ENCODE results near the gene HNRNPH2. TPM values are rescaled to one million over a fixed set of nuclear protein-coding genes. Genes with fewer than 3 reads are reported as not detected.
A peak's percentile ranks its signal among the peaks of the same experiment; 100 is the strongest.

The HNRNPH2 gene
- total and polyA plus RNA-seq, 9 of the 15 experiments (the other 6 are each of a cell fraction or from before 2014, with no cell fraction given) = 40.0 to 130 (median 60.3) TPM

DNA sequence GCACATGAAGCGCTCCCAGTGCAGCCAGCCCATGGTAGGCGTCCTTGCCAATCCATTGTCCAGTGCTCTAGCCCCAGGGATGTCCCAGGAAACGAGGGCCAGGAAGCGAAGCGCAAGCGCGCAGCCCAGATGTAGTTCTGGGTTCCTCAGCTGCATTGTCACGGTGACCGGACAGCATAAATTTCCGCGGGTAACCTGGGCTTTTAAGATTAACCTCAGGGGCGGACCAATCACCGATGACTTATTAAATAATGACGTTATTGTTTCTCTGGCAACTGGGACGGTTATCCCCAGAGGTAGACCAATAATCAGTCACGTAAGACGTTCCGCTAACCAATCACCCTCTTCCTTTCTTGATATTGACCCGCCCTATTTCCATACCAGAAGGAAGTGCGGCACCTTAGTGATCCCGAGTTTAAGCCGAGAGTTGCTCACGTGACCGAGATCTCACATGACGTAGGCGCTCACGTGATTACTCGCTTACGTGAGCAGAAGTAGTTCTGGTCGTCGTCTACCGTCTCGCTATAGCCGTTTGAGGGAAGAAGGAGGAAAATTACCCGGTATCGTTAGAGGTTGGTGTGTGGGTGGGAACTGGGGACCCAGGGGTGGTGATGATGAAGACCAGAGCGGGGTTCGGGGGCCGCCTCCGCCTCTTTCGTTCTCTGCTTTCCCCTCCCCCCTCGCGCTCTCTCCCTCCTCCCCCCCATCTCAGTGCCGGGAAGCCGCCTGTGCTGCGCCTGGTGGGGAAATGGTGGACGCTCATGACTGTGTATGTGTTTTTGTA lies at the start of gene HNRNPH2, which contains the start of gene GLA (continued):
- TF ChIP-seq FOXP1 (CRISPR knock-in tag; IDR thresholded peaks at IDR 0.05) (no peak), ZNF668 (CRISPR knock-in tag; IDR thresholded peaks at IDR 0.05) (no peak), KDM5B (IDR thresholded peaks at IDR 0.05; ENCODE audit: insufficient replicate concordance, low read depth, low read length) (peak; percentile 81), HEY1 (CRISPR knock-in tag; IDR thresholded peaks at IDR 0.05; ENCODE audit: borderline replicate concordance) (no peak), ARNT (IDR thresholded peaks at IDR 0.05) (peak; percentile 77 to 83; a peak in 3 of 4 replicates), PHTF2 (CRISPR knock-in tag; IDR thresholded peaks at IDR 0.05) (no peak), MEF2A (IDR thresholded peaks at IDR 0.05; ENCODE audit: control insufficient read depth, low read depth, low read length) (no peak), TAF9B (IDR thresholded peaks at IDR 0.05; ENCODE audit: partially characterized antibody) (peak; percentile 83), XRCC5 (IDR thresholded peaks at IDR 0.05; ENCODE audit: low read depth, low read length) (no peak), PHB (CRISPR knock-in tag; IDR thresholded peaks at IDR 0.05) (no peak), PRMT5 (CRISPR knock-in tag; IDR thresholded peaks at IDR 0.05) (no peak), TEAD4 (IDR thresholded peaks at IDR 0.05; ENCODE audit: low read length) (peak; percentile 42; the same call in 1 of the 2 replicates), TEAD4 (CRISPR knock-in tag; IDR thresholded peaks at IDR 0.05; ENCODE audit: borderline replicate concordance) (no peak)
- TF ChIP-seq, protein P1, sequence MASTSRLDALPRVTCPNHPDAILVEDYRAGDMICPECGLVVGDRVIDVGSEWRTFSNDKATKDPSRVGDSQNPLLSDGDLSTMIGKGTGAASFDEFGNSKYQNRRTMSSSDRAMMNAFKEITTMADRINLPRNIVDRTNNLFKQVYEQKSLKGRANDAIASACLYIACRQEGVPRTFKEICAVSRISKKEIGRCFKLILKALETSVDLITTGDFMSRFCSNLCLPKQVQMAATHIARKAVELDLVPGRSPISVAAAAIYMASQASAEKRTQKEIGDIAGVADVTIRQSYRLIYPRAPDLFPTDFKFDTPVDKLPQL (IDR thresholded peaks at IDR 0.05; ENCODE audit: extremely low read depth, insufficient read length) = no peak
- TF ChIP-seq, protein P2, sequence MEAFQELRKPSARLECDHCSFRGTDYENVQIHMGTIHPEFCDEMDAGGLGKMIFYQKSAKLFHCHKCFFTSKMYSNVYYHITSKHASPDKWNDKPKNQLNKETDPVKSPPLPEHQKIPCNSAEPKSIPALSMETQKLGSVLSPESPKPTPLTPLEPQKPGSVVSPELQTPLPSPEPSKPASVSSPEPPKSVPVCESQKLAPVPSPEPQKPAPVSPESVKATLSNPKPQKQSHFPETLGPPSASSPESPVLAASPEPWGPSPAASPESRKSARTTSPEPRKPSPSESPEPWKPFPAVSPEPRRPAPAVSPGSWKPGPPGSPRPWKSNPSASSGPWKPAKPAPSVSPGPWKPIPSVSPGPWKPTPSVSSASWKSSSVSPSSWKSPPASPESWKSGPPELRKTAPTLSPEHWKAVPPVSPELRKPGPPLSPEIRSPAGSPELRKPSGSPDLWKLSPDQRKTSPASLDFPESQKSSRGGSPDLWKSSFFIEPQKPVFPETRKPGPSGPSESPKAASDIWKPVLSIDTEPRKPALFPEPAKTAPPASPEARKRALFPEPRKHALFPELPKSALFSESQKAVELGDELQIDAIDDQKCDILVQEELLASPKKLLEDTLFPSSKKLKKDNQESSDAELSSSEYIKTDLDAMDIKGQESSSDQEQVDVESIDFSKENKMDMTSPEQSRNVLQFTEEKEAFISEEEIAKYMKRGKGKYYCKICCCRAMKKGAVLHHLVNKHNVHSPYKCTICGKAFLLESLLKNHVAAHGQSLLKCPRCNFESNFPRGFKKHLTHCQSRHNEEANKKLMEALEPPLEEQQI (IDR thresholded peaks at IDR 0.05) = no peak
- TF ChIP-seq, protein P3, sequence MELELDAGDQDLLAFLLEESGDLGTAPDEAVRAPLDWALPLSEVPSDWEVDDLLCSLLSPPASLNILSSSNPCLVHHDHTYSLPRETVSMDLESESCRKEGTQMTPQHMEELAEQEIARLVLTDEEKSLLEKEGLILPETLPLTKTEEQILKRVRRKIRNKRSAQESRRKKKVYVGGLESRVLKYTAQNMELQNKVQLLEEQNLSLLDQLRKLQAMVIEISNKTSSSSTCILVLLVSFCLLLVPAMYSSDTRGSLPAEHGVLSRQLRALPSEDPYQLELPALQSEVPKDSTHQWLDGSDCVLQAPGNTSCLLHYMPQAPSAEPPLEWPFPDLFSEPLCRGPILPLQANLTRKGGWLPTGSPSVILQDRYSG (tag; conservative IDR thresholded peaks at IDR 0.05; ENCODE audit: low read depth) = no peak

Measured in K562 (cell line).